LNCaP clone FGC (cell line): ENCODE results near the gene NAA25.

Source experiments
- DNase-seq: peaks from one replicate; pipeline ENCODE4 v3.0.0-alpha.2; 2011; ENCODE audit warnings: low read depth
- H3K4me3 ChIP-seq: 2 replicates; pipeline ENCODE4 v1.5.1; 2011; ENCODE audit warnings: mild to moderate bottlenecking, low read depth, low read length, control low read depth
- CTCF ChIP-seq: IDR thresholded peaks from 2 replicates; pipeline ENCODE4 v1.5.1; 2012; ENCODE audit warnings: mild to moderate bottlenecking; ENCODE audit not compliant: control insufficient read depth, insufficient read depth; ENCODE audit errors: extremely low read depth

Gene NAA25

GRCh38 chr12:112126000-112126438 is 17.4 kb upstream of the NAA25 start:
- peak overlapping the region; percentile 98 for H3K4me3 ChIP-seq
- no peak for TF ChIP-seq CTCF
- no peak for DNase-seq

- TF ChIP-seq CTCF: no peak
- DNase-seq: peak; percentile 77
- H3K4me3 ChIP-seq: peak within 1 kb of the TSS; percentile 98
These were observed 16.8 kb upstream of the NAA25 start, which contains the start of gene TRAFD1 for GRCh38 chr12:112125250-112125999. TSS of gene TRAFD1 (plus strand) at chr12:112125560. CDS start at chr12:112130523, 4,963 bp downstream.

GRCh38 chr12:112124918-112125249 is 16.3 kb upstream of the NAA25 start:
- no peak for DNase-seq
- H3K4me3 ChIP-seq: no peak overlapping the region
- no peak for TF ChIP-seq CTCF

GRCh38 chr12:112122823-112123690 is 14.5 kb upstream of the NAA25 start:
- no peak for TF ChIP-seq CTCF
- no peak overlapping the region for H3K4me3 ChIP-seq
- DNase-seq: no peak

GRCh38 chr12:112121780-112122565 is 13.4 kb upstream of the NAA25 start:
- no peak overlapping the region for H3K4me3 ChIP-seq
- no peak for TF ChIP-seq CTCF
- peak; percentile 41 for DNase-seq

- no peak overlapping the region for H3K4me3 ChIP-seq
These were observed 9.1 kb upstream of the NAA25 start for GRCh38 chr12:112117685-112118084.

More at GRCh38 chr12:112117685-112118084, 9.1 kb upstream of the NAA25 start:
- DNase-seq: peak; percentile 54
- TF ChIP-seq CTCF: no peak
